ENCODE measurements around the gene MYL4.
A peak's percentile ranks its signal among the peaks of the same experiment; 100 is the strongest.
"Not testable (repeated sequence)": the region's sequence is repeated elsewhere in the genome, so short reads cannot be mapped to it uniquely, and the experiment has no call there.

Gene MYL4

GRCh38 chr17:47193931-47194511 lies 15.1 kb upstream of the MYL4 start:
- no peak for DNase-seq (ENCODE audit: low read depth)

- DNase-seq (ENCODE audit: low read depth), result no peak
Observed at GRCh38 chr17:47197821-47198220, 11.3 kb upstream of the MYL4 start.

- DNase-seq (ENCODE audit: low read depth), result no peak
Observed at GRCh38 chr17:47199627-47200324, 9.4 kb upstream of the MYL4 start.

- DNase-seq (ENCODE audit: low read depth), result no peak
Observed at GRCh38 chr17:47200325-47200664, 8.9 kb upstream of the MYL4 start.

- no peak for DNase-seq (ENCODE audit: low read depth)
Observed at GRCh38 chr17:47201166-47201565, 8.0 kb upstream of the MYL4 start.

- DNase-seq (ENCODE audit: low read depth), result peak; percentile 14
Observed at GRCh38 chr17:47203984-47204721, 5.0 kb upstream of the MYL4 start.

GRCh38 chr17:47204722-47205418 lies 4.3 kb upstream of the MYL4 start:
- no peak for DNase-seq (ENCODE audit: low read depth)

GRCh38 chr17:47205419-47205963 lies 3.7 kb upstream of the MYL4 start:
- peak; percentile 50 for DNase-seq (ENCODE audit: low read depth)

GRCh38 chr17:47207143-47208067 lies 1.7 kb upstream of the MYL4 start:
- no peak for DNase-seq (ENCODE audit: low read depth)

- DNase-seq (ENCODE audit: low read depth), result no peak
Observed at GRCh38 chr17:47209499-47209898, 351 bp downstream of the MYL4 start.

- no peak for DNase-seq (ENCODE audit: low read depth)
Observed at GRCh38 chr17:47210105-47210504, 957 bp downstream of the MYL4 start.

- no peak for DNase-seq (ENCODE audit: low read depth)
Observed at GRCh38 chr17:47210779-47211178, 1.6 kb downstream of the MYL4 start.

- no peak for DNase-seq (ENCODE audit: low read depth)
Observed at GRCh38 chr17:47212458-47212857, 3.3 kb downstream of the MYL4 start.

GRCh38 chr17:47213540-47213939 lies 4.4 kb downstream of the MYL4 start:
- no peak for DNase-seq (ENCODE audit: low read depth)

- DNase-seq (ENCODE audit: low read depth), result no peak
Observed at GRCh38 chr17:47214931-47215330, 5.8 kb downstream of the MYL4 start.

GRCh38 chr17:47216821-47217220 lies 7.7 kb downstream of the MYL4 start:
- not testable (repeated sequence) for DNase-seq (ENCODE audit: low read depth)

GRCh38 chr17:47217279-47217678 lies 8.1 kb downstream of the MYL4 start:
- not testable (repeated sequence) for DNase-seq (ENCODE audit: low read depth)

GRCh38 chr17:47218896-47219430 lies 9.8 kb downstream of the MYL4 start:
- DNase-seq (ENCODE audit: low read depth), result no peak

- DNase-seq (ENCODE audit: low read depth), result no peak
Observed at GRCh38 chr17:47219621-47220475, 10.7 kb downstream of the MYL4 start.

GRCh38 chr17:47220531-47220999 lies 11.4 kb downstream of the MYL4 start:
- no peak for DNase-seq (ENCODE audit: low read depth)

Data from T follicular helper cell (primary cell).